NCI-H82 treated with DMSO at 0.1 percent for 48 hours (cell line): ENCODE results near the gene FCN3.

Experiments
- DNase-seq: peaks from one replicate; lab custom pipeline; 2025; ENCODE audit not compliant: unreplicated experiment; lab: John Stamatoyannopoulos, UW

FCN3 gene

GRCh38 chr1:27343639-27344025 is 31.0 kb downstream of the FCN3 start:
- no peak for DNase-seq

- peak; percentile 3 for DNase-seq
These were observed 31.6 kb downstream of the FCN3 start for GRCh38 chr1:27342778-27343638.

- DNase-seq: no peak
These were observed 32.2 kb downstream of the FCN3 start for GRCh38 chr1:27342391-27342777.

GRCh38 chr1:27341525-27342252 is 32.9 kb downstream of the FCN3 start, which contains the start of gene SYTL1:
SYTL1 (plus strand) TSS chr1:27342022; CDS start chr1:27345335, 3,313 bp downstream.
- DNase-seq: peak; percentile 7

- DNase-seq: no peak
These were observed 35.4 kb downstream of the FCN3 start for GRCh38 chr1:27339213-27339612.

- no peak for DNase-seq
These were observed 35.9 kb downstream of the FCN3 start for GRCh38 chr1:27338751-27339150.

- no peak for DNase-seq
These were observed 37.9 kb downstream of the FCN3 start for GRCh38 chr1:27336756-27337155.

GRCh38 chr1:27335506-27336422 is 38.9 kb downstream of the FCN3 start:
- DNase-seq: no peak

GRCh38 chr1:27333717-27334279 is 40.8 kb downstream of the FCN3 start:
- DNase-seq: no peak

- peak; percentile 15 for DNase-seq
These were observed 41.9 kb downstream of the FCN3 start for GRCh38 chr1:27332536-27333281.

GRCh38 chr1:27331922-27332321 is 42.7 kb downstream of the FCN3 start:
- DNase-seq: no peak

GRCh38 chr1:27331426-27331825 is 43.2 kb downstream of the FCN3 start:
- DNase-seq: no peak

GRCh38 chr1:27330786-27331185 is 43.8 kb downstream of the FCN3 start:
- no peak for DNase-seq

- DNase-seq: no peak
These were observed 46.7 kb downstream of the FCN3 start for GRCh38 chr1:27327964-27328363.

- no peak for DNase-seq
These were observed 49.3 kb downstream of the FCN3 start for GRCh38 chr1:27325286-27325685.

GRCh38 chr1:27322569-27323240 is 51.9 kb downstream of the FCN3 start:
- no peak for DNase-seq

- DNase-seq: peak; percentile 89
These were observed 52.6 kb downstream of the FCN3 start, which contains the start of gene TMEM222 for GRCh38 chr1:27321813-27322568. TMEM222 (plus strand) TSS chr1:27322163; CDS start chr1:27322198, 35 bp downstream.
